HG03442 (cell line): ENCODE results near the gene MRGPRD.

Experiments used
- ATAC-seq: cut with Tn5 transposase; IDR thresholded peaks from one replicate; pipeline ENCODE4 v1.9.1; 2021; ENCODE audit warnings: mild to moderate bottlenecking, moderate library complexity; ENCODE audit not compliant: unreplicated experiment

Gene MRGPRD

GRCh38 chr11:68980776-68981065, at the start of gene MRGPRD:
TSS of gene MRGPRD (minus strand) at chr11:68980986. CDS start at chr11:68980986, 0 bp downstream.
- no peak for ATAC-seq

GRCh38 chr11:69030301-69030700, 49.5 kb upstream of the MRGPRD start:
- ATAC-seq, result no peak

GRCh38 chr11:69027704-69028372, 47.1 kb upstream of the MRGPRD start:
- ATAC-seq, result no peak

- no peak for ATAC-seq
These were observed 43.7 kb upstream of the MRGPRD start for GRCh38 chr11:69024509-69024908.

GRCh38 chr11:69022260-69022659, 41.5 kb upstream of the MRGPRD start:
- no peak for ATAC-seq

- no peak for ATAC-seq
These were observed 38.1 kb upstream of the MRGPRD start for GRCh38 chr11:69018924-69019323.

GRCh38 chr11:69017951-69018350, 37.2 kb upstream of the MRGPRD start:
- no peak for ATAC-seq

GRCh38 chr11:69014898-69015549, 34.2 kb upstream of the MRGPRD start:
- ATAC-seq, result no peak

GRCh38 chr11:69014084-69014851, 33.5 kb upstream of the MRGPRD start:
- ATAC-seq, result no peak

- no peak for ATAC-seq
These were observed 32.5 kb upstream of the MRGPRD start, which contains the start of gene MRGPRF for GRCh38 chr11:69013009-69013951. TSS of gene MRGPRF (minus strand) at chr11:69013246. CDS start at chr11:69009901, 3,345 bp downstream.

GRCh38 chr11:69012092-69013008, 31.6 kb upstream of the MRGPRD start:
- no peak for ATAC-seq

- ATAC-seq, result no peak
These were observed 30.9 kb upstream of the MRGPRD start for GRCh38 chr11:69011624-69012091.

GRCh38 chr11:69010964-69011623, 30.3 kb upstream of the MRGPRD start:
- no peak for ATAC-seq

- no peak for ATAC-seq
These were observed 29.6 kb upstream of the MRGPRD start for GRCh38 chr11:69010361-69010891.

- no peak for ATAC-seq
These were observed 28.8 kb upstream of the MRGPRD start for GRCh38 chr11:69009441-69010211.

GRCh38 chr11:69008737-69009440, 28.1 kb upstream of the MRGPRD start:
- ATAC-seq, result no peak

GRCh38 chr11:69007975-69008381, 27.2 kb upstream of the MRGPRD start:
- no peak for ATAC-seq
